ENCODE results near the gene ATP5PO. TPM values are rescaled to one million over a fixed set of nuclear protein-coding genes. Genes with fewer than 3 reads are reported as not detected.

Gene ATP5PO
- total RNA-seq, 3 donors from 2014 or later (not counting 1 experiment from before 2014, with no cell fraction given), result 80.4 to 95.4 (median 94.9) TPM

DNA sequence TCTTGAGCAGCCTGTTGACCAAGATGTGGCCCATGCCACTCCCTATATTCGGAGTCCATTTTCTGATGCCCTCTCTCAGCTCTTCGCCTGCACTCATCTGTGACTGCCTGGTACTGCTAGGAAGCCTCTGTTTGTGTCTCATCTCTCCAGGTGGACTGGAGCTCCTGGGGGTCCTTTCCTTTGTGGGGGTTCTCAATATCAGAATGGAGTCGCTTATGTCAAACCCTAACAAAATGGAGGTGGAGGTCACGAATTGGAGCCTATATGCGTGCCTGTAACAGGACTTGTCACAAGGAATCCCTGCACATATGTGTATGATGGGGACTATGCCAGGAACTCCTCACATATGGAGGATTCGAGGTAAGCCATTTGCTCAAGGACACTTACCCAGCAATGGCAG, 46.7 kb upstream of the ATP5PO start:
- peaks cover 16% of the 10 kb centered on the region for H3K36me3 Mint-ChIP-seq
- H3K27ac Mint-ChIP-seq, result no peak overlapping the region
- Histone ChIP-seq H3K27ac (ENCODE audit: low read length) (no peak overlapping the region), H3K27me3 (ENCODE audit: control insufficient read depth, insufficient read depth, low read length) (no peaks in the 10 kb centered on the region), H3K4me1 (ENCODE audit: control insufficient read depth, insufficient read depth, low read length) (no peaks in the 10 kb centered on the region), H3K9me3 (ENCODE audit: control insufficient read depth, insufficient read depth, low read length) (peaks cover 7% of the 10 kb centered on the region), H3K36me3 (ENCODE audit: control insufficient read depth, insufficient read depth, low read length) (no peaks in the 10 kb centered on the region), H3K4me3 (ENCODE audit: low read length) (no peak overlapping the region)
- WGBS (ENCODE audit: insufficient coverage), result 98% methylated on average over 6 of the region's 6 CpGs
- no peaks in the 10 kb centered on the region for H3K27me3 Mint-ChIP-seq (ENCODE audit: low read depth in 2 of 2)
- TF ChIP-seq CTCF (IDR thresholded peaks at IDR 0.05), result no peak
- H3K4me1 Mint-ChIP-seq, result peaks cover 10 to 18% of the 10 kb centered on the region in 2 donors
- DNase-seq (no peak), ATAC-seq (no peak)
- intact Hi-C loops (cut with micrococcal nuclease), result no loop called here
- no peak overlapping the region for H3K4me3 Mint-ChIP-seq
- H3K9me3 Mint-ChIP-seq, result peaks cover 0 to 12% of the 10 kb centered on the region in 2 donors

- DNase-seq (no peak), ATAC-seq (no peak)
- Mint-ChIP-seq H3K36me3 (peaks cover 16% of the 10 kb centered on the region), H3K4me1 (peaks cover 10 to 18% of the 10 kb centered on the region in 2 donors), H3K4me3 (no peak overlapping the region), H3K27ac (no peak overlapping the region), H3K27me3 (ENCODE audit: low read depth in 2 of 2) (no peaks in the 10 kb centered on the region), H3K9me3 (peaks cover 0 to 12% of the 10 kb centered on the region in 2 donors)
- Histone ChIP-seq H3K9me3 (ENCODE audit: control insufficient read depth, insufficient read depth, low read length) (peaks cover 7% of the 10 kb centered on the region), H3K4me1 (ENCODE audit: control insufficient read depth, insufficient read depth, low read length) (no peaks in the 10 kb centered on the region), H3K27me3 (ENCODE audit: control insufficient read depth, insufficient read depth, low read length) (no peaks in the 10 kb centered on the region), H3K4me3 (ENCODE audit: low read length) (no peak overlapping the region), H3K36me3 (ENCODE audit: control insufficient read depth, insufficient read depth, low read length) (no peaks in the 10 kb centered on the region), H3K27ac (ENCODE audit: low read length) (no peak overlapping the region)
- no peak for TF ChIP-seq CTCF (IDR thresholded peaks at IDR 0.05)
- 79% methylated on average over 6 of the region's 6 CpGs for WGBS (ENCODE audit: insufficient coverage)
- intact Hi-C loops (cut with micrococcal nuclease), result no loop called here
Observed at GRCh38 chr21:33961061-33961460, 45.5 kb upstream of the ATP5PO start.

DNA sequence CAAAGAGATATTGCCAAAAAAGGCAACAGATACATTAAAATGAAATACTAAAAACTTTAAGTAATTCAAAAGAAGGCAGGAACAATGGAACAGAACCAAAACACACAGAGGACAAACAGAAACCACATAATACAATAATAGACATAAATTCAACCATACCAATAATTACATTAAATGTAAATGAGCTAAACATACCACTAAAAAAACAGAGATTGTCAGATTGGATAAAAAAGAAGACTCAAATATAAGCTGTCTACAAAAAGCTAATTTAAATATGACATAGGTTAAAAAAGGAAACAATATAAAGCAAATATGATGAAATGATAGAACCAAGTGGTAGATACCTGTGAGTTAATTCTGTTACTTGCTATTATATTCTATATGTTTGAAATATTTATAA, 44.1 kb upstream of the ATP5PO start:
- peaks cover 16% of the 10 kb centered on the region for H3K36me3 Mint-ChIP-seq

More for the DNA sequence above, 44.1 kb upstream of the ATP5PO start:
- Mint-ChIP-seq H3K27ac (peak overlapping the region in 1 of 2 donors; percentile 32), H3K4me3 (no peak overlapping the region), H3K27me3 (ENCODE audit: low read depth in 2 of 2) (no peaks in the 10 kb centered on the region), H3K9me3 (peaks cover 0 to 12% of the 10 kb centered on the region in 2 donors), H3K4me1 (peaks cover 10 to 23% of the 10 kb centered on the region in 2 donors)
- ATAC-seq, result no peak
- TF ChIP-seq CTCF (IDR thresholded peaks at IDR 0.05), result no peak
- H3K27ac ChIP-seq (ENCODE audit: low read length), result no peak overlapping the region
- H3K36me3 ChIP-seq (ENCODE audit: control insufficient read depth, insufficient read depth, low read length), result no peaks in the 10 kb centered on the region
- no peaks in the 10 kb centered on the region for H3K27me3 ChIP-seq (ENCODE audit: control insufficient read depth, insufficient read depth, low read length)
- H3K9me3 ChIP-seq (ENCODE audit: control insufficient read depth, insufficient read depth, low read length), result peaks cover 7% of the 10 kb centered on the region
- DNase-seq, result no peak
- intact Hi-C loops (cut with micrococcal nuclease), result no loop called here
- H3K4me3 ChIP-seq (ENCODE audit: low read length), result no peak overlapping the region
- peaks cover 4% of the 10 kb centered on the region for H3K4me1 ChIP-seq (ENCODE audit: control insufficient read depth, insufficient read depth, low read length)

Data from natural killer cell (primary cell).